Keratinocyte (primary cell): Measurements from ENCODE around the gene HOXC12. TPM values are rescaled to one million over a fixed set of nuclear protein-coding genes. Genes with fewer than 3 reads are reported as not detected.
A peak's percentile ranks its signal among the peaks of the same experiment; 100 is the strongest.

ENCODE experiments used
- DNase-seq: peaks from one replicate; pipeline ENCODE4 v3.0.0-alpha.2; 2011; ENCODE audit warnings: low read depth, missing footprints, low spot score
- FAIRE-seq: peaks from 2 replicates; lab custom pipeline; 2011; peaks lifted over from hg19 to GRCh38; lab: Jason Lieb, UNC
- H2AFZ ChIP-seq: 2 replicates; pipeline ENCODE4 v1.6.0; 2012; ENCODE audit warnings: low read length, control low read depth, inconsistent platforms; ENCODE audit not compliant: control insufficient read depth
- H3K27ac ChIP-seq: 2 replicates; pipeline ENCODE4 v1.5.1; 2011; ENCODE audit warnings: low read length; ENCODE audit not compliant: control insufficient read depth, insufficient read depth
- H3K27me3 ChIP-seq: 3 replicates; pipeline ENCODE4 v1.6.0; 2011; ENCODE audit warnings: low read length; ENCODE audit not compliant: control insufficient read depth, insufficient read depth; ENCODE audit errors: extremely low read depth
- H3K36me3 ChIP-seq, 2 experiments: 2 replicates in 1 of 2; 3 replicates in 1 of 2; pipeline ENCODE4 v1.5.1; 2011; ENCODE audit warnings: low read length in 2 of 2, mild to moderate bottlenecking in 1 of 2; ENCODE audit not compliant: control insufficient read depth in 2 of 2, insufficient read depth in 2 of 2; ENCODE audit errors: extremely low read depth in 1 of 2
- H3K4me1 ChIP-seq: 3 replicates; pipeline ENCODE4 v1.5.1; 2011; ENCODE audit warnings: low read length; ENCODE audit not compliant: control insufficient read depth, insufficient read depth; ENCODE audit errors: extremely low read depth
- H3K4me2 ChIP-seq: 3 replicates; pipeline ENCODE4 v1.6.0; 2011; ENCODE audit warnings: low read depth, low read length; ENCODE audit not compliant: control insufficient read depth, insufficient read depth; ENCODE audit errors: extremely low read depth
- H3K4me3 ChIP-seq, 3 experiments: fragments of 200-600 bp in 1 of 3; sonication (generic) in 1 of 3; 2 replicates in 2 of 3; 3 replicates in 1 of 3; pipeline ENCODE4 v1.5.1; 2011 to 2016; ENCODE audit warnings: low read length in 3 of 3, mild to moderate bottlenecking in 3 of 3, control low read depth in 2 of 3, inconsistent platforms in 1 of 3, low read depth in 1 of 3, mixed read lengths in 1 of 3, mixed run types in 1 of 3, moderate library complexity in 1 of 3; ENCODE audit not compliant: control insufficient read depth in 2 of 3, insufficient read depth in 2 of 3; ENCODE audit errors: extremely low read depth in 1 of 3
- H3K79me2 ChIP-seq: 2 replicates; pipeline ENCODE4 v1.6.0; 2012; ENCODE audit warnings: low read length; ENCODE audit not compliant: control insufficient read depth, insufficient read depth
- H3K9ac ChIP-seq: 3 replicates; pipeline ENCODE4 v1.6.0; 2011; ENCODE audit warnings: low read length; ENCODE audit not compliant: control insufficient read depth, insufficient read depth; ENCODE audit errors: extremely low read depth
- H3K9me1 ChIP-seq: 3 replicates; pipeline ENCODE4 v1.6.0; 2011; ENCODE audit warnings: low read length; ENCODE audit not compliant: control insufficient read depth, insufficient read depth; ENCODE audit errors: extremely low read depth
- H3K9me3 ChIP-seq: 2 replicates; pipeline ENCODE4 v1.5.1; 2012; ENCODE audit warnings: low read depth, low read length; ENCODE audit not compliant: control insufficient read depth
- H4K20me1 ChIP-seq: 3 replicates; pipeline ENCODE4 v1.6.0; 2011; ENCODE audit warnings: low read length; ENCODE audit not compliant: control insufficient read depth, insufficient read depth; ENCODE audit errors: extremely low read depth
- EZH2 ChIP-seq: IDR thresholded peaks from one replicate; pipeline ENCODE4 v1.6.1; 2012; ENCODE audit warnings: inconsistent platforms, mild to moderate bottlenecking, low read length, moderate library complexity
- dilution Hi-C: fragments of 300-500 bp; cut with MboI; formaldehyde crosslinking; loops from one replicate; pipeline ENCODE4 v1.7.0; 2020; ENCODE audit warnings: low sequenced_read_pairs; ENCODE audit not compliant: extremely low pct_ligation_motif_present
- polyA plus RNA-seq, 5 experiments: library from polyadenylated mRNA; depleted of rRNA in 3 of 5; stranded (reverse) in 3 of 5; stranded (forward) in 1 of 5; unstranded in 1 of 5; fragments of >200 nt; gene quantifications; 1 replicate in 1 of 5; 2 replicates in 3 of 5; 3 replicates in 1 of 5; pipeline versions ENCODE4 v1.2.1 to v1.2.3, GENCODE V29; 2011 to 2012; ENCODE audit warnings: missing spikeins in 2 of 5, low read depth in 1 of 5, low replicate concordance in 1 of 5
- TF ChIP-seq, protein P1 (sequence below), 3 experiments: IDR thresholded peaks in 1 of 3; conservative IDR thresholded peaks in 1 of 3; optimal IDR thresholded peaks in 1 of 3; 2 replicates in 2 of 3; 3 replicates in 1 of 3; pipeline versions ENCODE3 to v1.5.1; 2011; ENCODE audit warnings: low read length in 3 of 3, mild to moderate bottlenecking in 3 of 3, moderate library complexity in 2 of 3, control low read depth in 1 of 3, inconsistent platforms in 1 of 3; ENCODE audit not compliant: insufficient read depth in 2 of 3; ENCODE audit errors: extremely low read depth in 1 of 3

The HOXC12 gene
- polyA plus RNA-seq, 1 donor (not counting 4 experiments of a cell fraction or from before 2014, with no cell fraction given) = 0.47 TPM

GRCh38 chr12:53987787-53988230 lies 33.1 kb downstream of the HOXC12 start:
- Histone ChIP-seq H3K27me3 (no peaks in the 10 kb centered on the region), H3K9me3 (no peaks in the 10 kb centered on the region), H3K27ac (no peak overlapping the region), H3K9me1 (no peaks in the 10 kb centered on the region), H4K20me1 (no peaks in the 10 kb centered on the region), H3K79me2 (peaks cover 82% of the 10 kb centered on the region), H3K4me1 (peaks cover 33% of the 10 kb centered on the region), H3K36me3 (peaks cover 0 to 2% of the 10 kb centered on the region in 2 experiments), H3K4me3 (peak overlapping the region in 2 of 3 experiments; percentile 73 to 91), H2AFZ (no peak overlapping the region), H3K4me2 (peak overlapping the region; percentile 94), H3K9ac (no peak overlapping the region)
- FAIRE-seq (no peak), DNase-seq (no peak)
- no peak for TF ChIP-seq EZH2
- TF ChIP-seq, protein P1, sequence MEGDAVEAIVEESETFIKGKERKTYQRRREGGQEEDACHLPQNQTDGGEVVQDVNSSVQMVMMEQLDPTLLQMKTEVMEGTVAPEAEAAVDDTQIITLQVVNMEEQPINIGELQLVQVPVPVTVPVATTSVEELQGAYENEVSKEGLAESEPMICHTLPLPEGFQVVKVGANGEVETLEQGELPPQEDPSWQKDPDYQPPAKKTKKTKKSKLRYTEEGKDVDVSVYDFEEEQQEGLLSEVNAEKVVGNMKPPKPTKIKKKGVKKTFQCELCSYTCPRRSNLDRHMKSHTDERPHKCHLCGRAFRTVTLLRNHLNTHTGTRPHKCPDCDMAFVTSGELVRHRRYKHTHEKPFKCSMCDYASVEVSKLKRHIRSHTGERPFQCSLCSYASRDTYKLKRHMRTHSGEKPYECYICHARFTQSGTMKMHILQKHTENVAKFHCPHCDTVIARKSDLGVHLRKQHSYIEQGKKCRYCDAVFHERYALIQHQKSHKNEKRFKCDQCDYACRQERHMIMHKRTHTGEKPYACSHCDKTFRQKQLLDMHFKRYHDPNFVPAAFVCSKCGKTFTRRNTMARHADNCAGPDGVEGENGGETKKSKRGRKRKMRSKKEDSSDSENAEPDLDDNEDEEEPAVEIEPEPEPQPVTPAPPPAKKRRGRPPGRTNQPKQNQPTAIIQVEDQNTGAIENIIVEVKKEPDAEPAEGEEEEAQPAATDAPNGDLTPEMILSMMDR (optimal IDR thresholded peaks at IDR 0.05 in 1 of 3, IDR thresholded peaks at IDR 0.05 in 1 of 3, conservative IDR thresholded peaks at IDR 0.05 in 1 of 3; ENCODE audit: extremely low read depth in 1 of 3, insufficient read depth in 2 of 3, low read length in 3 of 3) = no peak
- dilution Hi-C loops = no loop called here

DNA sequence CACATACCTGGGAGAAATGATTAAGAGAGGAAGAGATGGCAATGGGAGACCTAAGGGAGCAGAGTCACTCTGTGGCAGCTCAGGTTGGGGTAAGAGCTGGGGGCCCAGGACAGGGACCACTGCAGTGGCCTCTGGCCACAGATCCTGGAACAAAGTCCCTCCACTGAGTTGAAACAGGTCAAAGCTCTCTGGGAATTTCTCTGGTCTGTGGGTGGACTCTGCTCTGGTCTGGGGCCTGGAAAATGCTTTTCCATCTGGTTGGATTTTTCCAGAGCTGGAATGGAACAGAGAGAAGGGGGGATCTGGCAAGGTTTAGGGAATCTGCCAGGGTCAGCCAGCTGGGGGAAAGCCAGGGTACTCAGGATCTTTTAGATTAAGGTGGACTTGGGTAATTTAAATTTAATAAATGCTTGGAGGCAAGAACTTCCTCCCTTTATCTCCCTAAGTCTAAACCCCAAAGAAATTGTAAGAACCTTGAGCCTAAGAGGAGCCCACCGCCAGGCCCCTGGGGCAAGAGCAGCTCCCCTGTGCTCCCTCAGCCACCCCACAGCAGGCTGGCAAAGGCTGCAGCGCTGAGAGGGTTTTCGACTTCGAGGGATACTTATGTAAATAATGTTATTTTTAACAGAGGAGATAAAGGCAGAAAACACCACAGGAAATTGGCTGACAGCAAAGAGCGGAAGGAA lies 34.0 kb downstream of the HOXC12 start:
- Histone ChIP-seq H3K9me1 (no peaks in the 10 kb centered on the region), H3K4me1 (peaks cover 35% of the 10 kb centered on the region), H2AFZ (no peak overlapping the region), H3K36me3 (peaks cover 0 to 2% of the 10 kb centered on the region in 2 experiments), H4K20me1 (no peaks in the 10 kb centered on the region), H3K27me3 (no peaks in the 10 kb centered on the region), H3K4me2 (peak overlapping the region; percentile 68), H3K79me2 (peaks cover 85% of the 10 kb centered on the region), H3K27ac (no peak overlapping the region), H3K9ac (peak overlapping the region; percentile 6), H3K9me3 (no peaks in the 10 kb centered on the region), H3K4me3 (peak overlapping the region in 2 of 3 experiments; percentile 26 to 39)
- DNase-seq = no peak
- FAIRE-seq = no peak
- TF ChIP-seq, protein P1 (optimal IDR thresholded peaks at IDR 0.05 in 1 of 3, IDR thresholded peaks at IDR 0.05 in 1 of 3, conservative IDR thresholded peaks at IDR 0.05 in 1 of 3; ENCODE audit: extremely low read depth in 1 of 3, insufficient read depth in 2 of 3, low read length in 3 of 3) = no peak
- TF ChIP-seq EZH2 = no peak
- dilution Hi-C loops = no loop called here
